NOMO-1 treated with DMSO at 0.1 percent for 48 hours (cell line): ENCODE data around the gene BNC2.

Experiments
- DNase-seq: peaks from one replicate; lab custom pipeline; 2025; ENCODE audit not compliant: unreplicated experiment; lab: John Stamatoyannopoulos, UW

The BNC2 gene

DNA sequence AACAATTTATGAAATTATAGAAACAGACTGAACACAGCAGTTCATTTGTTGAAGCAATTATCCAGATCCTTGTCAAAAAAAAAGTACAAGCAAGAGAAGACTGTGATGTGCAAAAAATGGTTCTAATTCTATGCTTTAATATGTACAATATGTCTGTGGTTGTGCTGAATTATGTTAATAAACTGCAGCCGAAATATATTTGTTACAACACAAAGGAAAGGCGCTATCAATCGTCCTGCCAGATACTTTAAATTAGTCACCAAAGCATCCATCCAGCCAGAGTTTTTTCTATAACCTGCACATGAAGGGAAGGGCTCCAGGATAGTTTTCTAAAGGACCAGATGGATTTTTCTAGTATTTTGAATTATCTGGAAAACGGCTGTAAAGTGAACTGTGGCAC is 259.5 kb downstream of the BNC2 start:
- no peak for DNase-seq

DNA sequence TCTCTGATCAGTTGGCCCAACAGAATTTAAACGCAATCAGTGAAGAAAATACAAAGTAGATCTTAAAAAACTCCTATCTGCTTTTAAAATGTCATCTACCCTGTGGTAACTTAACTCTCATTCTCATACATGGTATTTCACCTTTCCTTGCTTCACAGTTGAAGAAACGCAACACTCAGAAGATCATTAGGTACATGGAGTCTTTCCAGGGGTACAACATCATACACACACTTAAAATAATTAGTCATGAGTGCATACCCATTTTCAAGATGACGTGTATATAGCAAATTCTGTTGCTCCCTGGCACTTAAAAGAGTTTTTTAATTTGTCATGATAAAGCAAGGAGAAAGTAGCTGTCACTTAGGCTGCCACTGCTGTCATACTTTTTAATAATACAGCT is 259.9 kb downstream of the BNC2 start:
- no peak for DNase-seq

DNA sequence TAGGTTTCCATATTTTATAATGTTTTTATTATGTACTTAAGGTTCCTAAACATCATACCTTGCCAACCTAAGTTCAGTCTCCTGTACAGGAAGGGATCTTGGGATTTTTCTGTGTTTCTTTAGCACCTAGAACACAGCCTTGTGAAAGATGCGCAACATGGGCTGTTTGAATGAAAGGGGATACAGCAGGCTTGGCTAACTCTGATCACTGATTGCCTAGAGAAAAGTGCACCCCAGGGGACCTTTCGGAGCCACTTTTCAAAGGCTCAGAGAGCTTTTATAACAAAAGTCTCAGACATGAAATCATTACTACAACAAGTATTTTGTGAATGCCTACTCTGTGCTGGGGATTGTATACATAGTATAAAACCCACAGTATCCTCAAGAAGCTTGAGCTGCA is 261.6 kb downstream of the BNC2 start:
- no peak for DNase-seq

DNA sequence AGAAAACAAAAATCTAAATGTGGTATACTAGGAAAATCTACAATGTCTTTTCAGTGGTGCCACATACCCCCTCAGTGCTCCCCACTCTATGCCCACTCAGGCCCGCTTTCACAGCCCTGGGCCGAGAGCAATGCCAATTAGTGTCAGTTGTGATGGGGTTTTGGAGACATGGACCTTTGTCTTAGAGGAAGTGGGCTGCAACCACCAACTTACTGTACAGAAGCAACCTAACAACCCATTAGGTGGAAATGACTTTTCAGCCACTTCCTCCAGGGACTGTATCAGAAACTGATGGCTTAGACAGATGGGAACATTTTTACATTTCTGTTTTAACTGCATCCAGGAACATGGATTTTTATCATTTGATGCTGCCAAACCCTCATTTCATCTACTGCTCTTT is 268.0 kb downstream of the BNC2 start:
- no peak for DNase-seq

DNA sequence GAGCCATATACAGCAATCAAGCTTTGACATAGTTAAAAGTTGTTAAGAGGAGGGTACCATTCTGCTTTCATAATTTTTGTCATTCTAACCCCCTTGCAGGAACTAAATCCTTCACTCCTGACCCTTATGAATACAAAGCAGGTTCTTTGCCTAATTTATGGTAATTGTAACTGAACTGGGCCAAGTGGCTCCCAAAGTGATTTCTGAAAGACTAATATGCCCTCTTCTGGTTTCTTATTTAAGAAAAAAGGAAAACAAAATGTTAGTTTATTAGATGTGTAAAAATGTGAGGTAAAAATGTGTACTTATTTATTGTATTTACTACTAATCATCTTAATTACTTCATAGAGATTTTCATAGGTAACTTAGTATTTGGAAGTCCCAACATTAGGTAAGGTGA is 268.5 kb downstream of the BNC2 start:
- DNase-seq, result no peak

DNA sequence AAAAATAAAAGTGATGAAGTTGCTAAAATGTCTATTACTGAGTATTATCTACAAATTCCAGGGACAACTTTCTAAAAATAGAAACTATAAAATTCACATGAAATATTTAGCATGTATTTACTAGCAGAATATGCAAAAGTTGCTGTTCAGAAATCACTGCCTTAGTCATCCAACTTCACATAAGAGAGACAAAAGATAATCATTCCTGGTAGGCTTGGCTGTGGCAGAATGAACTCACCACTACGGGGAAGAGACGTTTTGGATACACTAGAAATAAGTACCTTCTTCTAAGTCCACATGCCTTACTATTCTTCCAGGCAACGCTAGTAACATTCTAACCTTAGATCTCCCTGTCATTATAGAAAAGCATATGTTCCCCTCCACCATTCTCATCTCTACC is 272.2 kb downstream of the BNC2 start:
- DNase-seq, result no peak

DNA sequence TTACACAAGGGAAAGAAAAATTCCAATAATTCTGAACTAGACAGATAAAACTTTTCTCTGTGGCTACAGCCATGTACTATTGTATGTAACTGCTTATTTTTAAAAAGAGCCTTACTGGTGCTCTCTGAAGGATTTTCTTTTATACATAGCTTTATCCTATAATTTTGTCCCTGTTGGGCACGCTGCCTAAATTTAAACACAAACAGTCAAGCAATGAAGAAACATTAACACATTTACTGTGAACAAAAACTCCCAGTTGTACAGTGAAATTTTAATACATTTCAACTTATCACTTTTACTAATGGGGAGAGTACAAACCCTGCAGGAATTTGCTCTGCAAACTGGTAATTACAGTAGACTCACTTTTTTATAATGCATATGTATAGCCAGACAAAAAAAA is 273.3 kb downstream of the BNC2 start:
- DNase-seq, result no peak

DNA sequence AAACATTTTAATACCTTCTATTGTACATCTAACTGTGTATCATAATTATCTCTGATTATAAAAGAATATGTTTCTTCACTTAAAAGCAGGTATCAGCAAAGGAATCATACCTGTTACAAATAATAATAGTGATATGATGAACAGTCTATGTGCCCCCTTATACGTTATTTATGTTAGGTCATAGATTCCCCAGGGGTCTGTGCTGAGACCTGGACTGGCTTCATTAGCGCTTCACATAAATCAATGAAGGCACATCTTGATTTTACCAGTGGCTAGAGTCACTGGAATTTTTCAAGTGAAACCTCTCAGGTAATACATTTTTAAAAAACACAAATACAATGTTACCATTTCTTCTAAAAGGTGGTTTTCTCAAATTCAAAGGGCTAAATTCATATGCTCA is 275.2 kb downstream of the BNC2 start:
- no peak for DNase-seq

DNA sequence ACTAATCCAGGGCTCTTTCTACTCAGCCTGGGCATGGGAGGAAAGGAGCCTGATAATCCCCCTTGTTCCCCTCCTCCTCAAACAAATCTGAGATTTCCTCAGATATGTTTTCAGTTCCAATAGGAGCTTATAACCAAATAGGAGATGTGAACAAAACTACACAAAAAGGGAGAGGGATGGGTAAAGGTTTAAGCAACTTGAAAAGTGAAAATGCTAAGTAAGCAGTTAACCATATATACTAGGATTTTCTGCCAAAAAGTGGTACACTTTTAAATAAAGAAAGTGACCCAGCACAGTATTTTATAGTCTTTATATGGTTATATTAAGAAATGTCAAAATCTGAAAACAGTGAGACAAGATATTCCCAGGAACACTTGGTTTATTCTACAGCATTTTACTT is 275.7 kb downstream of the BNC2 start:
- DNase-seq, result no peak

DNA sequence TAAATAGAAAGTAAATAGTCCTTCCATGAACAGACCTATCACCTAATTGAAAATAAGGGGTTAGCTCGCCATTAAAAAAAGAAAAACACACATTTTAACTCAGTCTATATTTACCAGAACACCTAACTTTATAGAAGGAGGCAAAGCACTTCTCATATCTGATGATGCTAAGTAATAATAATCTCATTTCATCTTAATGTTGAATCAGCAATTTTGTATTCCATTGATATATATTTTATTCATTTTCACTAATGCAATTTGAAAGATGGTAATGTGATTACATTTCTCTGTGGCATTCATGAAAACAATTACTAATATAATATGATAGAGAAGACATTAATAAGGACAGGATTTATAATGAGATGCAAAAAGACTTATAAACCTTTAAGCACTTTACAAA is 276.7 kb downstream of the BNC2 start:
- DNase-seq, result no peak

DNA sequence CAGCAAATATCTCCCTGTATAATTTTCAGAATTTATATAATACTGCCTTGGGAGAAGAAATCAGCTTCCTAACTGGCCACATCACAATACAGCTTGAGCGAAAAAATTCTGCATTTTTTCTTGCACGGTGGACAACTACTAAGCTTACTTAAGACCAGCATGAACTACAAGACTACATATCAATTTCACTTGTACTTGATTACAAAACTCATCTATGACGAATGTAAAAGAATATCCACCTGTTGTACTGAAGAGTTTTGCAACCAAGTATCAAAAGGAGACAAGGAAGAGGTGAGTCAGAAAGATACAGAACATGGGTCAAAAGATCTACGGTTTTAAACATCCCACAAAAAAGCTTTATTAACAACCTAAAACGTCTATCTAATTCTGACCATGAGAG is 279.4 kb downstream of the BNC2 start:
- DNase-seq, result no peak

DNA sequence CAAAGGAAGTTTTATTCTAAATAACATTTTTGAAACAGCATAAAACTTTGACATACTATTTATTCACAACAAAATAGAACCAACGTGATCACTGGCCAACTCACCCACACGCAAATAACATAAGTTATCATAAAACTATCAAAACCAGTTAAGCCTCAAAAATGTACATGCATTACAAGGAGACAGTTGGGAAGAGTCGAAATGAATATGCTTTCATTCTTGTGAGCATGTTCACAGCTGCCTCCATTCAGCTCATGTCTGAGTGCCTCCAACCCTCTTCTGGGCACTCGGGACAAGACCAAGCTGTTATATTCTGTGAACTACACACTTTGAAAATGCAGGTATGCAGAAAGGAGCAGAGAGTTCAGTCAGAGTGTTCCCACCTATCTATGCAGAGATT is 284.9 kb downstream of the BNC2 start:
- no peak for DNase-seq

DNA sequence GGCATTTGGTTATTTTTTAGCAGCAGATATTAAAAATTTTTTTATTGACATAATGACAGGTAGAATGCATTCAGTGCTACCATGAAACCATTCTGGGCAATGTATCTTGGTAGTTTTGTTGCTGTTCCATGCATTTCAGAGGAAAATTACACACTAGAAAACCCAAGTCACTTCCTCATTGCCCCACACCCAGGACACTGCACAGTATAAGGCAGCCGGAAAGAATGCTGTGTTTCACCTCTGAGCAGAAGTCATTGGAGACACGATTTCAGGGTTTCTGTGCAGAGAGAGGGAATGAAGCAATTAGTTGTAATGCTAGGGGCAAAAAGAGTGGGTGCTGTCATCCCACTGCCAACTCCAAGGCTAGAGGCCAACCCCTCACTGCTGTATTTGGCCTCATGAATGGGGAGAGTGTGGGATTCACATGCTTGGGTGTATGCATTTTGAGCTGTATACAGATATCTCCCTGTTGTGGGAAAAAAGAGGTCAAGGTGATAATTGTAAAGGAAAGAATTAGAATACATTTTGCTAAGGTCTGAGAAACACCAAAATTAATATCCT is 290.5 kb downstream of the BNC2 start:
- no peak for DNase-seq

DNA sequence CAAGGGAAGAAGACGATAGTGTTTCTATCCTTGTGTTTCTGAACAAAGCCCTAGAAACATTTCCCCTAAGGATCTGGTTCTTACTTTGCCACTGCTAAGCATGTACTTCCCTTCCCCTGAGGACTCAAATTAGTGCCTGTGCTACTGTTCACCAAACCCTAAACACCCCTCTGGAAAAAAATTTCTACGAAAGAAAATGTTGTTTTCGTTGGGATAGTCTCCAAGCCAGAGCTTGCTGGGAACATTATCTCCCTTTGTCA is 294.6 kb downstream of the BNC2 start:
- no peak for DNase-seq

DNA sequence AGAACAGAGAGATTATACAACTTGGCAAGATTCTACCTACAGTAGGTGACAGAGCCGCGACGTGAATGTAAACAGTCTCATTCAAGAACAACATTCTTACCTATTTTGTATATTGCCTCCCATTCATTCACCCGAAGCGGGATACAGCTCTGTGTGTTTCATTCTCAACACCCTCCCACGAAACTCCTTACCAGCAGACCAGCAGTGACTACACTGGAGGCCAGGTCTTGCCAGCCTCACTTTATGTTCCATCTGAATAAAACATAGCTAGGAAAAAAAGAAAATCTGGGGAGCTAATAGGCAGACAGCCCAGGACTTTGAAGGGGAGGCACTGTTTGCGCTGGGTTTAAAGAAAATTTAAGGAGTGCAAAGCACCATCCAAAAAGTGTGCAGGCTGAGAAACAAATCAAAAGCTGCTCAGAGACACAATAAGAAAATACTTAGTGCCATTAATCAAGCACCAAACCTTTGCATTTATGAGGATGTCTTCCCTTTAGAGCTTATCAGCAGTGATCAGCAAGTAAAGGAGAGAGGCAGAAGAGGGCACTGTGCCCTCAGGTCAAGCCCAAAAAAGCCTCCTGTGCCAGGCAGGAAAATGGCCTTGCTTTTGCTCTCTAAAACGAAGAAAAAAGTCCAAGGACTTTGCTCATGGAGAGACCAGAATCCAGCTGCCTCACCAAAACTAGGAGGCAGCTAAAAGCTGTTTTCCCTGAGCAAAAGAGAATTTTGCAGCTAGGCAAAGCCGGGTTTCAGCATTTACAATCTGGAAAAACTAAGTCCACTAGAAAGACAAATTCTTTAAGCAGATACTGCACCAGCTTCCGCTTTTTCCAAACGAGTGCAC is 295.1 kb downstream of the BNC2 start:
- DNase-seq, result no peak

DNA sequence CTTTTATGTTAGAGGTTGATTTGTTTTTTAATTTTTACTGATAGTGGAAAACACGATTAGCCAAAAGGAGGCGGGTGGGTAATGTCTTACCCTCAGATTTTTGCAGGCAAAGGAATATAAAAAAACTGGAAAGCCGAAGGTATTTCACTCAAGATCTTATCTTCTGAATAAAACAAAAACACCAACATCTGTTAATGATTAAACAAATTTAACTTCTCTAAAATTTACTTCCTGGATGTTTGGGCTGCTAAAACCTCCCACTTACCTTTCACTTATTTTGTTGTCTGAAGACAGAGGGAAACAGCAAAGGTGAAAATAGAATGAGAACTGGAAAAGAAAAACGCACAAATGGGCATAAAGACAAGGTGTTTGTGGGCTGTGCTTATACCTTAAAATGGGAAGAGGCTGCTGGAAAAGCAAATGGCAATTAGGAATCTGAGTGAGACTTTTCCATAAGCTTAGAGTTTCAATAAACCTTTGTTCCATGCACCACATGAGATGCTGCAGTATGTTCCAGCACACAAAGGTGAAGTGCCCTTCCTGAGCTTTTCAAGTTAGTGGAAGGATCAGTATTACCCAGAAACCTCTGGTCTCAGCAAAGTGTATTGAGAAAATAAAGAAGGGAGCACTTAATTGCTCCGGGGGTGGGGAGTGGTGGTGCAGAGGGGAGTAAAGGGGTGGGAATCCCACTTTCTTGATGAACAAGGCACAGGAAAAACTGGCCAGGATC is 298.3 kb downstream of the BNC2 start:
- DNase-seq, result no peak

DNA sequence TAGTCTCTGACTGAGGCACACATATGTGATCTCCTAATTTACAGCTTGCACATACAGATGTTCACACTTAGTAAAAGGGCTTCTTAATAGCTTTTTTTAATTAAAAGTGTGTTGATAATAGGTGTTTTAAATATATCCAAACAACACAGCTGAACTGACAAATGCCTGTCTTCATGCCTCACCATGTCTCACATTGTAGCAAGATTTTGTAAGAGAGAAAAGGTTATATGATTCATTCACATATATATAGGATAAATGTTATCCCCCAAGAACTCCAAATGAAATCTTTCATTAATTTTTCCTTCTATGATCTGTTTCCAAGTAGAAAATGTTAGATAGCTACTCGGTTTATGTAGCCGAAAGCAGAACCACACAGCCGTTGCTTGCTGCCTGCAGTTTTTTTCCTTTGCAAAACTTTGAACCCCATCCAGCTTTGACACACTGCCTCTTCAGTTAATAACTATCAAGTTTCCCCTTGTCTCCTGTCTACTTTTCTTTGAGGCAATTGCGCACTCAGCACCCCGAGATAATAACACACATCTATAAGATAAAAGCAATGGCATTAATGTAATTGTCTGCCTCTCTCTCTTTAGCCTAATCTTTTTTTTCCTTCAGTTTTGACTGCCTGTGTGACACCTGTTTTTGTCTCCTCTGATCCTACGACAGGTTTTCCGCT is 299.2 kb downstream of the BNC2 start:
- no peak for DNase-seq

DNA sequence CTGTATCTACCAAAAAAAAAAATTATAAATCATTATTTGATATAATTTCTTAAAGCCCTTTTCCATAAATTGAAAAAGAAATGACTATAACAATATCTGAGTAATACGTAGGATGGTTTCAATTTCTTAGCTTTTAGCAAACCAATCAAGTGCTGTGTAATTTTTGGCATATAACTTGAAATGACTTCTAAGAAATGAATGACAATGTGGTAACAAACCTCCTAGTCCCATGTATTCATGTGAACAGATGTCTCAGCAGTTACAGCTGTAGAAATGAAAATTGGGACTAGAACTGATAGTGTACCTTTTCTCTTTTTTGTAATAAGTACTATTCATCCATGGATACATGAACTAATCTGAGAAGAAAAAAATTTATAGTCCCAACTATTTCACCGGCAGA is 307.0 kb downstream of the BNC2 start:
- no peak for DNase-seq

DNA sequence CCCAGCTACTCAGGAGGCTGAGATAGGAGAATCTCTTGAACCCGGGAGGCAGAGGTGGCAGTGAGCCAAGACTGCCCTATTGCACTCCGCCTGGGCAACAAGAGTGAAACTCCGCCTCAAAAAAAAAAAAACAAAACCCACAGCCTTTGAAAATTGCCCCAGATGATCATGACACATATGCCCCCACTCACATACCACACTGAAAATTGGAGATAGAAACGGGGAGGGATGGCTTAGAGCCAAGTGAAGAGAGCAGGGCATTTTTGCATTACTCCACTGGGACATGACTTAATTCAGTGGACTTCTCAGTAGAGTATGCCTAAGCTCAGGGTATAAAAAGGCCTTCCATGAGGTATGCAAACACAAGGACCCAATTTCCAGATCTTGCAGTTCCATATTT is 309.3 kb downstream of the BNC2 start:
- no peak for DNase-seq

DNA sequence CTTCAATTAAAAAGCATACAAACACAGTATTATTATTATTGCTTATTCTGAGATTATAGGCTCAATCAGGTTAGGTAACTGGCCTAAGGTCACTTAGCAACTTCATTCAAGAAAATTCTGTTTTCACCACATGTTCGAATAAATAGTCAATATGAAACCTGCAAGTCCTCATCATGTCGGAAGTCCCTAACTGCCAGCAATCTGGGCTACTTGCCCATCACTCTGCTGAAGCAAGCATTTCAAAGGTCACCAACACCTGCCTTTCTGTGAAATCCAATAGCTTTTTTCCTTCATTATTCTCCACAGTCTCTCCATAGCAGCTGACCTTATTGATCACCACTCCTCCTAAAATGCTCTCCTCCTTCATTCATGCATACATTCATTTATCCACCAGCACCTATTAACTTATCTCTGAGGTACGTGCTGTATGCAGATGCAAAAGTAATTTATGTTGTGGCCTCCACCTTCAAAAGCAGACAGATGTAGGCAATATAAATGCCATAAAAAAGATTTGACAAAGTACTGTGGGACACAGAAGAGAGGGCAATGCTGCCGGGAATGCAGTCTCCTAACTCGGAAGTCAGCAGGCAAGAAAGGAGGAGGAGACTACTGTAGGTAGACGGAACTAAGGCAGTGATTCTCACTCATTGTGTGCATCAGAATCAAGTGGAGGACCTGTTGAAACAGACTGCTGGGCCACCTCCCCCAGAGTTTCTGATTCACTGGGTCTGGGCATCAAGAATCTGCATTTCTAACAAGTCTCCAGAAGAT is 310.9 kb downstream of the BNC2 start:
- no peak for DNase-seq

DNA sequence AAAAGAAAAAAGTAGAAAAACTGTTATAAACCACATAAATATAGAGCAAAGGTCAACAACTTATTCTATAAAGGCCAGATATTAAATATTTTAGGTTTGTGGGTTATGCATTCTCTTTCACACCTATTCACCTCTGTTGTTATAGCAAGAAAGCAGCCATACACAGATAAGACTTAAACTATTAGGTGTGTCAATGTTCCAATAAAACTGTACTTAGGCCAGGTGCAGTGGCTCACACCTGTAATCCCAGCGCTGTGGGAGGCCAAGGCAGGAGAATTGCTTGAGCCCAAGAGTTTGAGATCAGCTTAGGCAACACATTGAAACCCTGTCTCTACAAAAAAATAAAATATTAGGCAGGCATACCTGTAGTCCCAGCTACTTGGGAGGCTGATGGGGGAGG is 314.7 kb downstream of the BNC2 start:
- DNase-seq, result no peak
